GM19099 (cell line): ENCODE results near the gene ACSM2A.

Source experiments
- POLR2A ChIP-seq: IDR thresholded peaks from 3 replicates; pipeline ENCODE4 v1.6.1; 2011; ENCODE audit warnings: low read depth; ENCODE audit not compliant: insufficient read length; ENCODE audit errors: extremely low read depth

ACSM2A gene

GRCh38 chr16:20519231-20519630 is 67.9 kb downstream of the ACSM2A start:
- no peak for TF ChIP-seq POLR2A

GRCh38 chr16:20520103-20520502 is 68.8 kb downstream of the ACSM2A start:
- TF ChIP-seq POLR2A = no peak
